MM.1S (cell line): ENCODE results near the gene RAMP1.

Source experiments
- EZH2phosphoT487 ChIP-seq: fragments of 300-600 bp; sonication (generic); IDR thresholded peaks from 2 replicates; pipeline ENCODE4 v1.6.1; 2018; ENCODE audit warnings: antibody characterized with exemption, low read length
- TF ChIP-seq, protein P1 (sequence below): fragments of 300-600 bp; sonication (generic); IDR thresholded peaks from 2 replicates; pipeline ENCODE4 v1.5.1; 2016; ENCODE audit warnings: antibody characterized with exemption, low read length, mixed read lengths

DNA sequence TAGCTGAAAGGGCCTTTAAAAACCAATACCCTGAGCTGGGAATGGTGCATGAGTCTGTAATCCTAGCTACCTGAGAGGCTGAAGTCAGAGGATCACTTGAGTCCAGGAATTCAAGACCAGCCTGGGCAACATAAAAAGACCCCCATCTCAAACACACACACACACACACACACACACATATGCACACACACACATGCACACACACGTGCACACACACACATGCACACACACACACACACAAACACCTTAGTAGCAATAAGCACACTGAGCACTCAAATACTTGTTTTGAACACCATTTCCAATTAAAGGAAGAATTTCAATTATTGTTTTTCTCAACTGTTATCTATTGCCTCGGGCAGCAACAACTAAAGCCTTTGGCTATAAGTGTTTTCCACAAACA, 81.8 kb downstream of the RAMP1 start:
- TF ChIP-seq, protein P1, sequence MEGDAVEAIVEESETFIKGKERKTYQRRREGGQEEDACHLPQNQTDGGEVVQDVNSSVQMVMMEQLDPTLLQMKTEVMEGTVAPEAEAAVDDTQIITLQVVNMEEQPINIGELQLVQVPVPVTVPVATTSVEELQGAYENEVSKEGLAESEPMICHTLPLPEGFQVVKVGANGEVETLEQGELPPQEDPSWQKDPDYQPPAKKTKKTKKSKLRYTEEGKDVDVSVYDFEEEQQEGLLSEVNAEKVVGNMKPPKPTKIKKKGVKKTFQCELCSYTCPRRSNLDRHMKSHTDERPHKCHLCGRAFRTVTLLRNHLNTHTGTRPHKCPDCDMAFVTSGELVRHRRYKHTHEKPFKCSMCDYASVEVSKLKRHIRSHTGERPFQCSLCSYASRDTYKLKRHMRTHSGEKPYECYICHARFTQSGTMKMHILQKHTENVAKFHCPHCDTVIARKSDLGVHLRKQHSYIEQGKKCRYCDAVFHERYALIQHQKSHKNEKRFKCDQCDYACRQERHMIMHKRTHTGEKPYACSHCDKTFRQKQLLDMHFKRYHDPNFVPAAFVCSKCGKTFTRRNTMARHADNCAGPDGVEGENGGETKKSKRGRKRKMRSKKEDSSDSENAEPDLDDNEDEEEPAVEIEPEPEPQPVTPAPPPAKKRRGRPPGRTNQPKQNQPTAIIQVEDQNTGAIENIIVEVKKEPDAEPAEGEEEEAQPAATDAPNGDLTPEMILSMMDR, result no peak
- TF ChIP-seq EZH2phosphoT487, result no peak
